Measurements from ENCODE around the gene SSNA1.

GRCh38 chr9:137182836-137183235 lies 5.6 kb upstream of the SSNA1 start:
- TF ChIP-seq SMC3 (conservative IDR thresholded peaks at IDR 0.05; ENCODE audit: poor library complexity) (no peak), CTCF (IDR thresholded peaks at IDR 0.05; ENCODE audit: poor library complexity, severe bottlenecking) (no peak), TAF1 (IDR thresholded peaks at IDR 0.05; ENCODE audit: low read depth) (no peak), POLR2AphosphoS5 (IDR thresholded peaks at IDR 0.05) (no peak)

Measured in neural cell (in vitro differentiated cells).